ENCODE data around the gene COPS4. TPM values are rescaled to one million over a fixed set of nuclear protein-coding genes. Genes with fewer than 3 reads are reported as not detected.
A peak's percentile ranks its signal among the peaks of the same experiment; 100 is the strongest.

COPS4 gene
- total and polyA plus RNA-seq, 10 of the 15 experiments (the other 5 are each of a cell fraction or from before 2014, with no cell fraction given): 34.2 to 159 (median 66.7) TPM

DNA sequence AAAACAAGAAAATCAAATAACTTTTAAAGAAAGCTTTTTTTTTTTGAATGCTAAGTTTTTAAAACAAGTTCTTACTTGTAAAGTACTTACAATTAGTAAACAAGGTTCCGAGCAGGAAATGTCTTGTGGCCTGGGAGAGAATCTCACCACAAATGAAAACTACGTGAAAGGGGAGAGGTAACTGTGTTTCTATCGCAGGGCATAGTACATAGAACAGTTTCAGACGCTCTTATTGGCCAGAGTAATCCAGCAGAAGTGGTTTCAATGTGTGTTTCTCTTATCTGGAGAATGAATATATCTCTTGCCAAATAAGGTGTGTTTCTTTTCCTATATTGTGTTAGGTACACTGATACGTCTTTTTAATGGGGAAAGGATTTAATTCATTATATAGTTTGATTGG is 79.6 kb downstream of the COPS4 start, which contains the start of gene PLAC8:
Gene PLAC8 (minus strand): TSS at position 154 of the 400 bp plus-strand sequence. CDS start 6,808 bp downstream, outside the sequence.
- Histone ChIP-seq H3K4me3 (peak within 1 kb of the TSS; percentile 88), H2AFZ (ENCODE audit: control insufficient read depth, low read depth, low read length) (peak within 1 kb of the TSS; percentile 21; the same call in 1 of the 2 replicates), H3K9ac (ENCODE audit: control insufficient read depth, insufficient read depth, low read length) (peak within 1 kb of the TSS; percentile 97), H3K4me1 (ENCODE audit: control insufficient read depth, insufficient read depth, low read length) (peaks cover 8% of the 10 kb centered on the region; the same call in 1 of the 2 replicates), H3K79me2 (ENCODE audit: control insufficient read depth, insufficient read depth, low read length) (peaks cover 59% of the 10 kb centered on the region), H3K9me3 (replicated peaks; ENCODE audit: control insufficient read depth, insufficient read depth, low read length) (no peaks in the 10 kb centered on the region), H3K4me2 (ENCODE audit: control insufficient read depth, insufficient read depth) (peak within 1 kb of the TSS; percentile 97), H3K27ac (ENCODE audit: control insufficient read depth, insufficient read depth) (peak within 1 kb of the TSS; percentile 99), H3K27me3 (replicated peaks in 1 of 2; ENCODE audit: control insufficient read depth in 2 of 2, insufficient read depth in 2 of 2, low read length in 1 of 2) (no peaks in the 10 kb centered on the region), H3K36me3 (ENCODE audit: control insufficient read depth in 2 of 2, insufficient read depth in 2 of 2, low read length in 1 of 2) (no peaks in the 10 kb centered on the region; a peak in 1 of 4 replicates), H4K20me1 (ENCODE audit: control insufficient read depth, insufficient read depth) (no peaks in the 10 kb centered on the region)
- ChIA-PET RAD21 (ENCODE audit: unreplicated experiment) (interaction anchor here (0.8 to 7.0 kb wide), 15 partner anchors 39 to 167 kb away, joined by 3 to 127 read pairs (median 7); no protein-coding TSS in a partner anchor), CTCF (interaction anchor here (1.2 to 6.4 kb wide), 9 partner anchors 9 to 166 kb away, joined by 3 to 43 read pairs (median 5); no protein-coding TSS in a partner anchor), SMC1A (ENCODE audit: uncharacterized antibody, unreplicated experiment) (interaction anchor here (0.6 to 9.7 kb wide), 24 partner anchors 10 to 1203 kb away, joined by 3 to 183 read pairs (median 4); no protein-coding TSS in a partner anchor), POLR2A (interaction anchor here (0.6 to 8.0 kb wide), 5 partner anchors 58 to 157 kb away, joined by 3 to 77 read pairs (median 5); no protein-coding TSS in a partner anchor)
- peak; percentile 49 for FAIRE-seq
- no TSS peak for BruUV-seq (replicated peaks)
- 3% methylated on average over 5 of the region's 5 CpGs for WGBS (ENCODE audit: insufficient coverage, insufficient replicate concordance, low lambda C conversion rate, missing lambda C conversion rate)
- in situ Hi-C loops (cut with MboI): loop anchor here (5.0 kb wide), 1 partner anchor 103 kb away; no protein-coding TSS in a partner anchor
- DNase-seq (ENCODE audit: low read depth, low spot score): peak; percentile 92
- intact Hi-C loops (cut with micrococcal nuclease; ENCODE audit: unreplicated experiment): loop anchor here (5.0 kb wide), 1 partner anchor 222 kb away; the partner anchor contains the start of gene SEC31A
- ATAC-seq: peak; percentile 52
- TF ChIP-seq TCF7 (IDR thresholded peaks at IDR 0.05; ENCODE audit: borderline replicate concordance) (no peak), POLR2AphosphoS5 (IDR thresholded peaks at IDR 0.05; ENCODE audit: low read length) (peak; percentile 95), EZH2 (IDR thresholded peaks at IDR 0.05; ENCODE audit: borderline replicate concordance, control insufficient read depth, low read depth, low read length) (no peak), RUNX3 (IDR thresholded peaks at IDR 0.05; ENCODE audit: low read length) (peak; percentile 84), FOS (IDR thresholded peaks at IDR 0.05; ENCODE audit: borderline replicate concordance, extremely low read depth, insufficient read length) (no peak), MEF2A (IDR thresholded peaks at IDR 0.05; ENCODE audit: insufficient read depth, low read depth, low read length) (no peak), KLF5 (IDR thresholded peaks at IDR 0.05; ENCODE audit: partially characterized antibody) (no peak), SIX5 (IDR thresholded peaks at IDR 0.05; ENCODE audit: low read depth, low read length, severe bottlenecking) (no peak), SUZ12 (IDR thresholded peaks at IDR 0.05; ENCODE audit: unreplicated experiment) (no peak), EED (IDR thresholded peaks at IDR 0.05; ENCODE audit: low read depth) (no peak), NFYB (IDR thresholded peaks at IDR 0.05; ENCODE audit: insufficient read depth, low read depth, low read length) (0 out of 2 replicates have a peak, but pooled peaks have one; percentile 12), BRCA1 (IDR thresholded peaks at IDR 0.05; ENCODE audit: low read depth, low read length) (no peak)
- TF ChIP-seq, protein P1, sequence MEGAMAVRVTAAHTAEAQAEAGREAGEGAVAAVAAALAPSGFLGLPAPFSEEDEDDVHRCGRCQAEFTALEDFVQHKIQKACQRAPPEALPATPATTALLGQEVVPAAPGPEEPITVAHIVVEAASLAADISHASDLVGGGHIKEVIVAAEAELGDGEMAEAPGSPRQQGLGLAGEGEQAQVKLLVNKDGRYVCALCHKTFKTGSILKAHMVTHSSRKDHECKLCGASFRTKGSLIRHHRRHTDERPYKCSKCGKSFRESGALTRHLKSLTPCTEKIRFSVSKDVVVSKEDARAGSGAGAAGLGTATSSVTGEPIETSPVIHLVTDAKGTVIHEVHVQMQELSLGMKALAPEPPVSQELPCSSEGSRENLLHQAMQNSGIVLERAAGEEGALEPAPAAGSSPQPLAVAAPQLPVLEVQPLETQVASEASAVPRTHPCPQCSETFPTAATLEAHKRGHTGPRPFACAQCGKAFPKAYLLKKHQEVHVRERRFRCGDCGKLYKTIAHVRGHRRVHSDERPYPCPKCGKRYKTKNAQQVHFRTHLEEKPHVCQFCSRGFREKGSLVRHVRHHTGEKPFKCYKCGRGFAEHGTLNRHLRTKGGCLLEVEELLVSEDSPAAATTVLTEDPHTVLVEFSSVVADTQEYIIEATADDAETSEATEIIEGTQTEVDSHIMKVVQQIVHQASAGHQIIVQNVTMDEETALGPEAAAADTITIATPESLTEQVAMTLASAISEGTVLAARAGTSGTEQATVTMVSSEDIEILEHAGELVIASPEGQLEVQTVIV (IDR thresholded peaks at IDR 0.05; ENCODE audit: borderline replicate concordance, partially characterized antibody): no peak
- TF ChIP-seq, protein P2, sequence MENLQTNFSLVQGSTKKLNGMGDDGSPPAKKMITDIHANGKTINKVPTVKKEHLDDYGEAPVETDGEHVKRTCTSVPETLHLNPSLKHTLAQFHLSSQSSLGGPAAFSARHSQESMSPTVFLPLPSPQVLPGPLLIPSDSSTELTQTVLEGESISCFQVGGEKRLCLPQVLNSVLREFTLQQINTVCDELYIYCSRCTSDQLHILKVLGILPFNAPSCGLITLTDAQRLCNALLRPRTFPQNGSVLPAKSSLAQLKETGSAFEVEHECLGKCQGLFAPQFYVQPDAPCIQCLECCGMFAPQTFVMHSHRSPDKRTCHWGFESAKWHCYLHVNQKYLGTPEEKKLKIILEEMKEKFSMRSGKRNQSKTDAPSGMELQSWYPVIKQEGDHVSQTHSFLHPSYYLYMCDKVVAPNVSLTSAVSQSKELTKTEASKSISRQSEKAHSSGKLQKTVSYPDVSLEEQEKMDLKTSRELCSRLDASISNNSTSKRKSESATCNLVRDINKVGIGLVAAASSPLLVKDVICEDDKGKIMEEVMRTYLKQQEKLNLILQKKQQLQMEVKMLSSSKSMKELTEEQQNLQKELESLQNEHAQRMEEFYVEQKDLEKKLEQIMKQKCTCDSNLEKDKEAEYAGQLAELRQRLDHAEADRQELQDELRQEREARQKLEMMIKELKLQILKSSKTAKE (IDR thresholded peaks at IDR 0.05; ENCODE audit: low read depth, poor library complexity, severe bottlenecking): no peak
- TF ChIP-seq, protein P3, sequence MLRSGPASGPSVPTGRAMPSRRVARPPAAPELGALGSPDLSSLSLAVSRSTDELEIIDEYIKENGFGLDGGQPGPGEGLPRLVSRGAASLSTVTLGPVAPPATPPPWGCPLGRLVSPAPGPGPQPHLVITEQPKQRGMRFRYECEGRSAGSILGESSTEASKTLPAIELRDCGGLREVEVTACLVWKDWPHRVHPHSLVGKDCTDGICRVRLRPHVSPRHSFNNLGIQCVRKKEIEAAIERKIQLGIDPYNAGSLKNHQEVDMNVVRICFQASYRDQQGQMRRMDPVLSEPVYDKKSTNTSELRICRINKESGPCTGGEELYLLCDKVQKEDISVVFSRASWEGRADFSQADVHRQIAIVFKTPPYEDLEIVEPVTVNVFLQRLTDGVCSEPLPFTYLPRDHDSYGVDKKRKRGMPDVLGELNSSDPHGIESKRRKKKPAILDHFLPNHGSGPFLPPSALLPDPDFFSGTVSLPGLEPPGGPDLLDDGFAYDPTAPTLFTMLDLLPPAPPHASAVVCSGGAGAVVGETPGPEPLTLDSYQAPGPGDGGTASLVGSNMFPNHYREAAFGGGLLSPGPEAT (IDR thresholded peaks at IDR 0.05; ENCODE audit: low read depth): peak; percentile 45
- TF ChIP-seq, protein P4, sequence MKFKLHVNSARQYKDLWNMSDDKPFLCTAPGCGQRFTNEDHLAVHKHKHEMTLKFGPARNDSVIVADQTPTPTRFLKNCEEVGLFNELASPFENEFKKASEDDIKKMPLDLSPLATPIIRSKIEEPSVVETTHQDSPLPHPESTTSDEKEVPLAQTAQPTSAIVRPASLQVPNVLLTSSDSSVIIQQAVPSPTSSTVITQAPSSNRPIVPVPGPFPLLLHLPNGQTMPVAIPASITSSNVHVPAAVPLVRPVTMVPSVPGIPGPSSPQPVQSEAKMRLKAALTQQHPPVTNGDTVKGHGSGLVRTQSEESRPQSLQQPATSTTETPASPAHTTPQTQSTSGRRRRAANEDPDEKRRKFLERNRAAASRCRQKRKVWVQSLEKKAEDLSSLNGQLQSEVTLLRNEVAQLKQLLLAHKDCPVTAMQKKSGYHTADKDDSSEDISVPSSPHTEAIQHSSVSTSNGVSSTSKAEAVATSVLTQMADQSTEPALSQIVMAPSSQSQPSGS (IDR thresholded peaks at IDR 0.05; ENCODE audit: low read length): no peak

Data from GM12878 (cell line).